Measurements from ENCODE around the gene TSPEAR.

DNA sequence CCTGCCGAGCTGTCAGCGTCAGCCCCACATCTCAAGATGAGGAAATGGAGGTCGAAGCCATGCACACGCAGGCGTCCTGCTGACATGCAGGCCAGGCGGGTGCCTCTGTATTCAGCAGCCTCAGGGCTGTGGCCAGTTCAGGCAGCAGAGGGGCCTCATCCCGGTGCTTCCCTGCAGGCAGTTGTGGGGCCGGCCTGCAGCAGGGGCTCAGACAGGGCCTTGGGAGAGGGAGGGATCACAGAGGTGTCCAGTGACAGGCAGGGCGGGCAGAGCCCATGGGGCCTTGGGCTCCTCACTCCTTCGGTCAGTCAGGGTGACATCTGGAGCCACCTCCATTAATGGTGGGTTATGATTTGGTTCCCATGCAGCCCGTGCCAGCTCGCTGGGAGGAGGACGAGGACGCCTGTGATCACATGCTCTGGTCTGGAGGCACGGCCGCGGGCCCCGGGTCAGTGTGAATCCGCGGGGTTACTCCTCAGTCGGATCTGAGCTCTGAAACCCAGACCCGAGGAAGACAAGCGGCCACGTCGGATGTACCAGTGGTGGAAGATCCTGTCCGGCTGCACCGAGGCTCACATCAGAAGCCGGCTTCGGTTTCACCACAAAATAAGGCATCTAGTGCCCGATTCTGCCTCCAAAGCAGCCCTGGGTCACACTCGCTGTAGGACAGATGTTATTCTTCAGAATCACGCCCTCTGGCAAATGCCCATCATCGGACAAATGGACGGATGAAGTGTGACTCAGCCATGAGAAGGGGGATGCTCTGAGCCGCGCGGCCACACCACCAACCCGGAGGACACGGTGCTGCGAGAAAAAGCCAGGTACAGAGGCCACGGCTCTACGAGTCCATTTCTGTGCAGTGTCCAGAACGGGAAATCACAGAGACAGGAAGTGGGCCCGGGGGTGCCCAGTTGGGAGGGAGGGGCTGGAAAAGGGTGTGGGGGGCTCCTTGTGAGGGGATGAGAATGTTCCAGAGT, 204.8 kb downstream of the TSPEAR start:
- TF ChIP-seq, protein P1, sequence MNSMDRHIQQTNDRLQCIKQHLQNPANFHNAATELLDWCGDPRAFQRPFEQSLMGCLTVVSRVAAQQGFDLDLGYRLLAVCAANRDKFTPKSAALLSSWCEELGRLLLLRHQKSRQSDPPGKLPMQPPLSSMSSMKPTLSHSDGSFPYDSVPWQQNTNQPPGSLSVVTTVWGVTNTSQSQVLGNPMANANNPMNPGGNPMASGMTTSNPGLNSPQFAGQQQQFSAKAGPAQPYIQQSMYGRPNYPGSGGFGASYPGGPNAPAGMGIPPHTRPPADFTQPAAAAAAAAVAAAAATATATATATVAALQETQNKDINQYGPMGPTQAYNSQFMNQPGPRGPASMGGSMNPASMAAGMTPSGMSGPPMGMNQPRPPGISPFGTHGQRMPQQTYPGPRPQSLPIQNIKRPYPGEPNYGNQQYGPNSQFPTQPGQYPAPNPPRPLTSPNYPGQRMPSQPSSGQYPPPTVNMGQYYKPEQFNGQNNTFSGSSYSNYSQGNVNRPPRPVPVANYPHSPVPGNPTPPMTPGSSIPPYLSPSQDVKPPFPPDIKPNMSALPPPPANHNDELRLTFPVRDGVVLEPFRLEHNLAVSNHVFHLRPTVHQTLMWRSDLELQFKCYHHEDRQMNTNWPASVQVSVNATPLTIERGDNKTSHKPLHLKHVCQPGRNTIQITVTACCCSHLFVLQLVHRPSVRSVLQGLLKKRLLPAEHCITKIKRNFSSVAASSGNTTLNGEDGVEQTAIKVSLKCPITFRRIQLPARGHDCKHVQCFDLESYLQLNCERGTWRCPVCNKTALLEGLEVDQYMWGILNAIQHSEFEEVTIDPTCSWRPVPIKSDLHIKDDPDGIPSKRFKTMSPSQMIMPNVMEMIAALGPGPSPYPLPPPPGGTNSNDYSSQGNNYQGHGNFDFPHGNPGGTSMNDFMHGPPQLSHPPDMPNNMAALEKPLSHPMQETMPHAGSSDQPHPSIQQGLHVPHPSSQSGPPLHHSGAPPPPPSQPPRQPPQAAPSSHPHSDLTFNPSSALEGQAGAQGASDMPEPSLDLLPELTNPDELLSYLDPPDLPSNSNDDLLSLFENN (IDR thresholded peaks at IDR 0.05; ENCODE audit: low read depth in 2 of 2, low read length in 2 of 2): no peak
- TF ChIP-seq, protein P2, sequence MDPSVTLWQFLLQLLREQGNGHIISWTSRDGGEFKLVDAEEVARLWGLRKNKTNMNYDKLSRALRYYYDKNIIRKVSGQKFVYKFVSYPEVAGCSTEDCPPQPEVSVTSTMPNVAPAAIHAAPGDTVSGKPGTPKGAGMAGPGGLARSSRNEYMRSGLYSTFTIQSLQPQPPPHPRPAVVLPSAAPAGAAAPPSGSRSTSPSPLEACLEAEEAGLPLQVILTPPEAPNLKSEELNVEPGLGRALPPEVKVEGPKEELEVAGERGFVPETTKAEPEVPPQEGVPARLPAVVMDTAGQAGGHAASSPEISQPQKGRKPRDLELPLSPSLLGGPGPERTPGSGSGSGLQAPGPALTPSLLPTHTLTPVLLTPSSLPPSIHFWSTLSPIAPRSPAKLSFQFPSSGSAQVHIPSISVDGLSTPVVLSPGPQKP (CRISPR knock-in tag; IDR thresholded peaks at IDR 0.05): no peak
